Cardiac muscle cell (in vitro differentiated cells and primary cell): Measurements from ENCODE around the gene HS6ST3. TPM values are rescaled to one million over a fixed set of nuclear protein-coding genes. Genes with fewer than 3 reads are reported as not detected.

Experiments used
- DNase-seq, 2 donors: peaks; one replicate each; pipeline versions ENCODE4 v3.0.0 to v3.0.0-alpha.2; 2010 to 2017; ENCODE audit warnings: low read depth in 1 of 2, low spot score in 1 of 2
- H3K27ac ChIP-seq: fragments of 200-600 bp; sonication (generic); 2 replicates; pipeline ENCODE4 v1.5.1; 2016
- H3K27me3 ChIP-seq: fragments of 200-600 bp; sonication (generic); 2 replicates; pipeline ENCODE4 v1.6.0; 2016; ENCODE audit warnings: control low read depth
- H3K36me3 ChIP-seq: fragments of 200-600 bp; sonication (generic); 2 replicates; pipeline ENCODE4 v1.5.1; 2016; ENCODE audit warnings: control low read depth
- H3K4me1 ChIP-seq: fragments of 200-600 bp; sonication (generic); 2 replicates; pipeline ENCODE4 v1.8.1; 2017; ENCODE audit warnings: low read depth, mild to moderate bottlenecking, mixed run types
- H3K4me3 ChIP-seq: fragments of 200-600 bp; sonication (generic); 2 replicates; pipeline ENCODE4 v1.5.1; 2016; ENCODE audit warnings: mild to moderate bottlenecking
- H3K9me3 ChIP-seq: fragments of 200-600 bp; sonication (generic); 2 replicates; pipeline ENCODE4 v1.5.1; 2017; ENCODE audit warnings: low read depth, mild to moderate bottlenecking, control low read depth
- polyA plus RNA-seq: library from polyadenylated mRNA; unstranded; fragments of >200 nt; fragmentation: Nextera tagmentation; extraction: Ambion mirVana; gene quantifications from 2 replicates; pipeline ENCODE4 v1.2.1, GENCODE V29; 2016
- total RNA-seq: library from RNA; depleted of rRNA; stranded (reverse); fragments of >200 nt; gene quantifications from 2 replicates; pipeline ENCODE4 v1.2.3, GENCODE V29; 2016
- TF ChIP-seq, protein P1 (sequence below): IDR thresholded peaks from 2 replicates; pipeline ENCODE4 v1.5.1; 2012; ENCODE audit warnings: low read depth, mild to moderate bottlenecking, low read length

HS6ST3 gene
- total and polyA plus RNA-seq, 2 experiments from 2014 or later: 0.38 to 0.39 TPM

DNA sequence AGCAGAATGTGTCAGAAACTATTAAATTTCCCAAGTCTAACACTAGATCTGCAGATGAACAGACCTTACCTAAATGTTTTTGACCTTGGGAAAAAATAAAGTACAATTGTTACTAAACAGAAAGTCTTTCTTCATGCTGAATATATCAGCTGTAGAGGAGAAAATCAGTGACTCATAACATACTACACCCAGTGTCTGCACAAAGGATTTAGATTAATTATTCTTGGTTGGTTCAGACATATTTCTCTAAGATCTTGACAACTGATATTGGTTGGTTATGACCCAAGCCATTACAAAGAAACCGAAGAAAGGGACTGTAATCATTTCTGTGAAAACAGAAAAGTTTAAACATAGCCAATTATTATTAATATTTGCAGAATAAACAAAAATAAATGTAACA, 225.1 kb downstream of the HS6ST3 start:
- Histone ChIP-seq H3K4me3 (no peak overlapping the region), H3K27ac (no peak overlapping the region), H3K9me3 (no peaks in the 10 kb centered on the region), H3K36me3 (no peaks in the 10 kb centered on the region), H3K4me1 (no peaks in the 10 kb centered on the region), H3K27me3 (no peaks in the 10 kb centered on the region)
- TF ChIP-seq, protein P1, sequence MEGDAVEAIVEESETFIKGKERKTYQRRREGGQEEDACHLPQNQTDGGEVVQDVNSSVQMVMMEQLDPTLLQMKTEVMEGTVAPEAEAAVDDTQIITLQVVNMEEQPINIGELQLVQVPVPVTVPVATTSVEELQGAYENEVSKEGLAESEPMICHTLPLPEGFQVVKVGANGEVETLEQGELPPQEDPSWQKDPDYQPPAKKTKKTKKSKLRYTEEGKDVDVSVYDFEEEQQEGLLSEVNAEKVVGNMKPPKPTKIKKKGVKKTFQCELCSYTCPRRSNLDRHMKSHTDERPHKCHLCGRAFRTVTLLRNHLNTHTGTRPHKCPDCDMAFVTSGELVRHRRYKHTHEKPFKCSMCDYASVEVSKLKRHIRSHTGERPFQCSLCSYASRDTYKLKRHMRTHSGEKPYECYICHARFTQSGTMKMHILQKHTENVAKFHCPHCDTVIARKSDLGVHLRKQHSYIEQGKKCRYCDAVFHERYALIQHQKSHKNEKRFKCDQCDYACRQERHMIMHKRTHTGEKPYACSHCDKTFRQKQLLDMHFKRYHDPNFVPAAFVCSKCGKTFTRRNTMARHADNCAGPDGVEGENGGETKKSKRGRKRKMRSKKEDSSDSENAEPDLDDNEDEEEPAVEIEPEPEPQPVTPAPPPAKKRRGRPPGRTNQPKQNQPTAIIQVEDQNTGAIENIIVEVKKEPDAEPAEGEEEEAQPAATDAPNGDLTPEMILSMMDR: no peak
- DNase-seq: no peak

DNA sequence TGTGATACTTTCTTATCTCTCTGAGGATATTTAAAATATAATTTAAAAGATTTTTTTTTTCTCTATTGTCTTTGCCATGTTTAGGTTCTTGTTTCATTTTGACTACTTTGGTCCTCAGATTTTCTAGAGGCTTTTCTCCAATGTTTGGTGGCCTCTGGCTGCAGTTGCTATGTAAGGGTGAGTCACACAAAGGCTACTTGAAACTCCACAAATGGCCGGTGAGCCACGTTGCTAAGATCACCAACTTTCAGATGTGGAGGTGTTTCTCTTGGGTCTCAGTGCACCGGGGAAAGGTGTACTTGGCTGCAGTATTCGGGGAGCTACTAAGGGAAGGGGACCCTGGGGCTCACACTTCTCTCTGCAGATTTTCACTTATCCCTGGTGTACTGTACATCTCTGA, 248.1 kb downstream of the HS6ST3 start:
- Histone ChIP-seq H3K27ac (no peak overlapping the region), H3K4me1 (no peaks in the 10 kb centered on the region), H3K4me3 (no peak overlapping the region), H3K27me3 (no peaks in the 10 kb centered on the region), H3K36me3 (no peaks in the 10 kb centered on the region), H3K9me3 (no peaks in the 10 kb centered on the region)
- TF ChIP-seq, protein P1: no peak
- DNase-seq: no peak

DNA sequence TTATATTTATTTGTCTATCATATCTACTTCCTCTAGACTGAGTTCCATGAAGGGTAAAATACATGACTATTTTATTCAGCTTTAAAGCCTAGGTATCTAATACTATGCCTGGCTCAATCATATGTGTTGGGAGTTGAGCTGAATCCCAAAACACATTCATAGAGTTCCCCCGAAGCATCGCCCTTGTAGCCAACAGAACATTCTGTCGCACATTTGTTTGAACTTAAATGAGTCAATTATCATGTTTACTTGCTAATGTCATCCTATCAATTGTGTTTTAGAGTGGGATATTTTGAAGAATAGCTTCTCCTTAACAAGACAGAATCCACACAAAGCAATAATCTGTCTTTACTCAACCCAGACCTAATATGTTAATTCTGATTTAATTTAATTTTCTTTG, 252.4 kb downstream of the HS6ST3 start:
- H3K4me1 ChIP-seq: no peaks in the 10 kb centered on the region
- DNase-seq: no peak

DNA sequence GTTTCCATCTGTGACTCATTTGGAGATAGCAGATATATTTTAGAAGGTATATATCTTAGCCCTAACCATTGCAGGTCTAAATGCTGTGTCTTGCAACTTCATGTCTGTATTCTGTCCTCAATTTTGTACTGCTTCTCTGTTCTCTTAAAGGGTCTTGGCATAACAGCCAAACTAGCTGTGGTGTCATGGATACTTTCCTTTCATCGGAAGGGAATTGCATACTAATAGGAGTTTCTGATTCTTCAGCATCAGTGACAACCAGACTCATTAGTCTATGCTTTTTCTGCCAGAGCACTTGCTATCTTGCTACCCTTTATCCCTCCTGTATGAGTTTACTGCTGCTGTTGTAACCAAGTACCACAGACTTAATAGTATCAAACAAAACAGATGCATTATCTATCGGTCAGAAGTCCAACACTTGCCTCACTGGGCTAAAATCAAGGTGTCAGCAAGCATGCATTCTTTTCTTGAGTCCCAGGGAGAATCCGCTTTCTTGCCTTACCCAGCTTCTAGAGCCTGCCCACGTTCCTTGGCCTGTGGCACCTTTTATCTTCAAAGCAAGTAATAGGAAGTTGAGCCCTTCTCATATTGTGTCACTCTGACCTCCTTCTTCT, 253.1 kb downstream of the HS6ST3 start:
- no peaks in the 10 kb centered on the region for H3K4me1 ChIP-seq
- H3K27me3 ChIP-seq: no peaks in the 10 kb centered on the region
- no peak for DNase-seq
- H3K36me3 ChIP-seq: no peaks in the 10 kb centered on the region
- TF ChIP-seq, protein P1: no peak
- no peak overlapping the region for H3K27ac ChIP-seq
- no peaks in the 10 kb centered on the region for H3K9me3 ChIP-seq
- H3K4me3 ChIP-seq: no peak overlapping the region

More for the DNA sequence above, 252.4 kb downstream of the HS6ST3 start:
- Histone ChIP-seq H3K27ac (no peak overlapping the region), H3K27me3 (no peaks in the 10 kb centered on the region), H3K36me3 (no peaks in the 10 kb centered on the region), H3K9me3 (no peaks in the 10 kb centered on the region), H3K4me3 (no peak overlapping the region)
- TF ChIP-seq, protein P1: no peak

DNA sequence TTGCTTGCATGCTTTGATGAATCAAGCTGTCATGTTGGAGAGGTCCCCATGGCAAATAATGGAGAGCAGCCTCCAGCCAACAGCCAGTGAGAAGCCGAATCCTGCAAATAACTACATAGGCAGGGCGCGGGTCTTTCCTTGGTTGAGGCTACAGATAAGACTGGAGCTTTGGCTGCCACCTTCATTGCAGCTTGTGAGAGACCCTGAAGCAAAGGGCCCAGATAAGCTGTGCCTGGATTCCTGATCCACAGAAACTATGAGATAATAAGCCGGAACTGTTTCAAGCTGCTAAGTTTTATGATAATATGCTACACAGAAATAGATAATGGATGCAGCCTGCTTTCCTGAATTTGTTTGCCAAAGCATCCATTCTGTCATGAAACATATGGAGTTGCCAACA, 257.0 kb downstream of the HS6ST3 start:
- Histone ChIP-seq H3K4me1 (no peaks in the 10 kb centered on the region), H3K9me3 (no peaks in the 10 kb centered on the region), H3K27ac (no peak overlapping the region), H3K27me3 (no peaks in the 10 kb centered on the region), H3K4me3 (no peak overlapping the region), H3K36me3 (no peaks in the 10 kb centered on the region)
- DNase-seq: no peak
- TF ChIP-seq, protein P1: no peak
